Fibroblast of skin of left quadriceps (primary cell): ENCODE results near the gene IL37.
"Not testable (repeated sequence)": the region's sequence is repeated elsewhere in the genome, so short reads cannot be mapped to it uniquely, and the experiment has no call there.

Experiments used
- DNase-seq, 2 experiments: peaks; one replicate each; pipeline ENCODE4 v3.0.0-alpha.2; 2013; ENCODE audit warnings: low read depth in 2 of 2

The IL37 gene

GRCh38 chr2:112889976-112890375 is 21.0 kb upstream of the IL37 start:
- DNase-seq, result no peak

DNA sequence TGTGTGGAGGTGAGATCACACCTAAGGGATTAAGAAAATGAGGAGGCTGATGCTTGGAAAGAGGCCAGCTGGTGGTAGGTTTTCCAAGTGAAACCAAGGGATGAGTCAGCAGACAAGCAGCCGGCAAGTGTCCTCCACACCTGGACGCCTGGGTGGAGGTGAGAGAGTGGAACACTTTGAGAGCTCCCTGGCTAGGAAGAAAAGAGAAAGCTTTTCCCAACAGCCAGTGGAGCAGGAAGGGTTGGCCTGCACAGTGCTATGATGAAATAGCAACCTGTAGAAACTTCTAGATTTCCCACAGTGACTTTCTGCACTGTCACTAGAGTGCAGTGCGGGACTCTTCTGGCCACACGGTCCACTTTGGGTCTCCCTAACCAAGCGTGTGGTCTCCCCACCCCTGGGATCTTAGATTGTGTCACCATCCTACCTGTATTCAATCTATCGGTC is 19.6 kb upstream of the IL37 start:
- no peak for DNase-seq

DNA sequence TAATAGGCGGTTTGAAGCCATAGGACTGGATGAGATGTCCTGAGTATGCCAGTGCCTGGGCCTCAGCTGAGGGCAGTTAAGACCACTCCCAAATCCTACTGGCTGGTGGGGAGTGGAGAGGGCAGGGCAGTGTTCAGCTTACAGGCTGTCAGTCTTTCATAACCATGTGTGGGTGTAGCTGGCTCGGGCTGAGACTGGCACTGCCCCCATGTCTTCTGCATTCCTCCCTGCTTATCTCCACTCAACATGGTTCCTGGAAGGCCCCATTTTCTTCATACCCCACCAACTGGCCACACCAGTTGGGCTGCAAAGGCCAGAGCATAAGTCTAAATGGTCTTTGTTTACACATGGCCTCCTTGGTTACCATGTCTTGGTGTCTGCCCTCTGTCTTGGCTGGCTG is 17.2 kb upstream of the IL37 start:
- DNase-seq, result no peak

- no peak for DNase-seq
Measured at GRCh38 chr2:112896909-112897623, 13.9 kb upstream of the IL37 start.

DNA sequence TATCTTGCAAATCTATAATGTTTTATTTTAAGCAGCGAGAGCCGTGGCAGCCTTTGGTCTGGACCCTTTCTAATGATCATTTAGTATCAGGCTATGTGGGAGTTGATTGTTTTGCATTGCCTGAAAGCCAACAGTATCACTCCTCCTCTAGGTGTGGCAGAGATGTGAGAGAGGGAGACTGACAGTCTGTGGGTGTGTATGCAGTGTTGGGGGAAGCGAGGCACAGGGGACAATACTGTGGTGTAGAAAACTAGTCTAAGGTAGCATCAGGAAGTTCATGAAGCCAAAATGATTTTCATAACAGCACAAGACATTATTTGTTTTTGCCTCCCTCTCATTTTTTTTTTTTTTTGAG is 13.4 kb upstream of the IL37 start:
- no peak for DNase-seq

DNA sequence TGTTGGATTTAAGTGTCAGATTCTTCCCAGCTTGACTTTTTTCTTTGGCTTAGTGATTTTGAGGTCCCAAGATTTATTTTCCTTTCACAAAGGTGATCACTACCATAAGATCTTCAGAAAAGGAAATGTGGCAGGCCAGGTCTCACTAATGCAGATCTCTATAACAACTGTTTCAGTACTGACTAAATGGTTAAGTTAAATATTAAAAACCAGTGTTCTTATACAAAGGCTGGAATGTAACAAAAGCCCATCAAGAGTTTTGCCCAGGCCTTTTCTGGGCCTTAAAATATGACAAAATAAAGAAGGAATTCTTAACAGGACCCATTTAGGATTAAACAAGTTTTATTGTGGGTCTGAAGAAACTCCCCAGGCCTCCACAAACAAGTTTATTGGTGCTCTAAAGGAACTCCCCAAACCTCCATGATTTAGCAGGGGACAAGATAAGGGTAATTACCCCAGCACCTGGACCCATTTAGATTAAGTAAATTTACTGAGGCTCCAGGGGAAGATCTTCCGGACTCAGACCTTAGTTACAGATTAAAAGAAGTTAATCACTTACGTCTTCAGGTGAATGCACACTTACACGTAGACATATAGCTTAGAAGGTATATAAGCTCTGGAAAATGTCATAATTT is 9.4 kb upstream of the IL37 start:
- not testable (repeated sequence) for DNase-seq

DNA sequence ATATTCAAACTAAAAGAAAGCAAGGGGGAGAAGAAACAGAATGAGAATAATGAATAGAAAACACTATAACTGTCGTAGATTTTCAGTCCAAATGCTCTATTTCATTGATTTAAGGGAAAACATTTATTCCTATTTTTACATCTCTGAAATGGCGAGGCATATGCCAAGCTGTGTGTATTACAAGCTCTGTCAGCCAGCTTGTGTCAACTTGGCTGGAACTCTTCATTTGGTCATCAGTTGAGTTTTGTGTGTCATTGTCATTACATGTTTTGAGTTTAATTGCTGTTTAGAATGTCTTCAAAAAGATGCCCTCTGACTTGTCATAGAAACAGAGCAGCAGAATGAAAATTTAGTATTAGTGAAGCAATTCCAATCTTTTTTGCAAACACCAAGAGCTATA is 8.1 kb upstream of the IL37 start:
- DNase-seq, result no peak

- no peak for DNase-seq
Measured at GRCh38 chr2:112904883-112905282, 6.1 kb upstream of the IL37 start.

DNA sequence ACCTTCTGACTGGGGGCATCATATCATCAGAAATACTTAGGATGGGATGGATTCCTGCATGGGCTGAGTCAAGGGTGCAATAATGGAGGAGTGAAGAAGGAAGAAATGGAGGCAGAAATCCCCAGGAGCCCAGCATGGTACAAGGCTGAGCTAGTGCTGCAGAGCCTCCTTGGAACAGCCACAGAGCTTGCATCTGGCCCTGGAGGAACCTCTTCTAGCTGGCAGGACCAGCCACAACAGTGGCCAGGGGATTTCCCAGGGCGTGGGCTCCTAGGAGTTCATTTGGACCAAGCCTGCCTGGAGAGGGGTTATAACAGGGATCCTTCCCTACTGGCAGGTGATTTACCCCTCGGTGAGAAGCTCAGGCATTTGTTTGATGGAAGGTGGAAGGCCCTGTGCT is 4.7 kb upstream of the IL37 start:
- no peak for DNase-seq

DNA sequence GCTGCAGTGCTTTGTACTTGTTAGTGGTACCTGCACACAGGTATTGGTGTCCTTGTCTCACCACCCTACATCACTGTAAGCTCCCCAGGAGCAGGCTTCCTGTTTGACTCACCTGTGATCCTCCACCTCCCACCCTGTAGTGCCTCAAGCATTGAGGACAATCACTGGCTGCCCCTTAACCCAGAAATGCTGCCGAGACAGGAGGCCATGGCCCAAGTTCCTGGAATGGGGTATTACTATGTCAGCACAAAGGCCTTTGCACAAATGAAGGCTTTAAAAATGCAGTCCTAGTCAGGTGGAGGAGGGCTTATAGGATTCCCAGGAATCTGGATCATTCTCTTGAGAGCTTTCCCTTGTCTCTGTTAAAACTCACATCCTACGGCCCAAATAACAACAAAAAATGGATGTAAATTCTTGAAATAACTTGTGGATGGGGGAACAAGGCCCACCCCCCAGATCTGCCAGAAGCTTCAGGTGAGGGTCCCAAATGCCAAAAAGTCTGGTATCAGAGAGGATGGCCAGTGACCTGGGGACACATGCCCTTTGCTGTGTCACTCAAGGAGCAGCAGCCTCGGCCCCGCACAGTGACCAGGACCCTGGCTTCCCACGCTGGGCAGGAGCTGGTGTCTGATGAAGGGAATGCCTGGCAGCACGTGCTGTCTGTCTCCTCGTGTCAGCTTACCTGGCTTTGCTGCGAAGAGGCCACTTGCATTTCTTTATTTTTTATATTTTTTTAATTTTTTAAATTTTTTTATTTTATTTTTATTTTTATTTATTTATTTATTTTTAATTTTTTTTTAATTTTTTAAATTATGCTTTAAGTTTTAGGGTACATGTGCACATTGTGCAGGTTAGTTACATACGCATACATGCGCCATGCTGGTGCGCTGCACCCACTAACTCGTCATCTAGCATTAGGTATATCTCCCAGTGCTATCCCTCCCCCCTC is 3.7 kb upstream of the IL37 start:
- DNase-seq, result no peak

DNA sequence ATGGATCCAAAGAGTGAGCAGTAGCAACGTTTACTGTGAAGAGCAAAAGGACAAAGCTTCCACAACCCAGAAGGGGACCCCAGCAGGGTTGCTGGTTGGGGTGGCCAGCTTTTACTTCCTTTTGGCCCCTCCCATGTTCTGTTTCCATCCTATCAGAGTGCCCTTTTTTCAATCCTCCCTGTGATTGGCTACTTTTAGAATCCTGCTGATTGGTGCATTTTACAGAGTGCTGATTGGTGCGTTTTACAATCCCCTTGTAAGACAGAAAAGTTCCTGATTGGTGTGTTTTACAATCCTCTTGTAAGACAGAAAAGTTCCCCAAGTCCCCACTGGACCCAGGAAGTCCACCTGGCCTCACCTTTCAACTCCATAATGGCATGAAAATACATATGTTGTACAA is 2.4 kb upstream of the IL37 start:
- not testable (repeated sequence) for DNase-seq

- no peak for DNase-seq
Measured at GRCh38 chr2:112910219-112910618, 746 bp upstream of the IL37 start.

GRCh38 chr2:112912403-112912802 is 1.4 kb downstream of the IL37 start:
- DNase-seq, result no peak

DNA sequence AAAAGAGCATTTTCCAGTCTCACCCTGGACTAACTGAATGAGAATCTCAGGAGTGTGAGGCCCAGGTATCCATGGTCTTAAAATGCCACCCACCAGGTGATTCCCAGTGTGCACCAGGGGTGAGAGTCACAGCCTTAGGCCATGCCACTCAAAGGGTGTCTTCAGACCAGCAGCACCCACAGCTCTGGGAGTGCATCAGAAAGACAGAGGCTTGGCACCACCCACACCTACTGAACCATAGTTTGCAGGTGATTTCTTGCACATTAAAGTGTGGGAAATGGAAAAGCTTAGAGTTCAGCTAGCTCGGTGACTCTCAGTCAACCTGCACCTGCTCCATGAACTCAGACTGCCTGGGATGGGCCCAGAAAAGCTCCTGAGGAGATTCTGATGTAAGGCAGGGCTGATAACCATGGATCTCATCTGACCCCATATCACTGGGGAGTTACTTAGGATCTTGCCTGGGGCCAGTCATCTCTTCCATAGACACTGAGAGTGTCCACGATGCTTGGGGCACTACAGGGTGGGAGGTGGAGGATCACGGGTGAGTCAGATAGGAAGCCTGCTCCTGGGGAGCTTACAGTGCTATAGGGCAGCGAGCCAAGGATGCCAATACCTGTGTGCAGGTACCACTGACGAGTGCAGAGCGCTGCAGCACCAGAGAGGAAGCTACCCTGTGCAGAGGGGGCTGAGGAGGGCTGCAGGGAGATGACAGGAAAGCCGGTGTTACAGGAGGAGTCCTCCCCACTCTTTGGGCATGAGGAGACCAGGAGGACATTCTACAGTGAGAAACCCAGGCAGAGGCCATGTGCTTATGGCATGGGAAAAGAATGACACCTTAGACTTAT is 4.6 kb downstream of the IL37 start:
- no peak for DNase-seq

GRCh38 chr2:112916145-112916571 is 5.2 kb downstream of the IL37 start:
- no peak for DNase-seq

GRCh38 chr2:112916625-112917247 is 5.8 kb downstream of the IL37 start:
- DNase-seq, result no peak

GRCh38 chr2:112917856-112918255 is 6.9 kb downstream of the IL37 start:
- no peak for DNase-seq

DNA sequence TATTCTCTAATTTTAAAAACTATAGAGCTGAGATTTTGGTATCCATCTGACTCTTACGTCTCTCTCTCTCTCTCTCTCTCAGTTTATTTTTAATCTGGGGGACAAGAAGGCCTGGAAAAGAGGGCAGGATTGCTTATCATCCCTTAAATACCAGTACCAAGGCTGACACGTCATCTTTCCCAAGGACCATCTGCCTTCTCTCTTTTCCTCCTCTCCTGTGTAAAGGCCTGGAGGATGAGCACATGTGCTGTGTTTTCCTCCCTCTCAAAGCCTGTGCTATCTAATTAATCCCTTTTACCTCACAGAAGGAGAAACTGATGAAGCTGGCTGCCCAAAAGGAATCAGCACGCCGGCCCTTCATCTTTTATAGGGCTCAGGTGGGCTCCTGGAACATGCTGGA is 7.3 kb downstream of the IL37 start:
- DNase-seq, result no peak

- DNase-seq, result no peak
Measured at GRCh38 chr2:112919086-112919485, 8.1 kb downstream of the IL37 start.

GRCh38 chr2:112920923-112921532 is 10.1 kb downstream of the IL37 start:
- no peak for DNase-seq

GRCh38 chr2:112921982-112922381 is 11.0 kb downstream of the IL37 start:
- no peak for DNase-seq
